Colonic mucosa (tissue), 4 donors: ENCODE results near the gene SYNDIG1L. TPM values are rescaled to one million over a fixed set of nuclear protein-coding genes. Genes with fewer than 3 reads are reported as not detected.

Experiments used
- DNase-seq: peaks from one replicate; pipeline ENCODE4 v3.0.0-alpha.2; 2020
- H3K27ac ChIP-seq: fragments of 200-600 bp; one replicate; pipeline ENCODE4 v1.8.0; 2021
- H3K27me3 ChIP-seq: fragments of 200-600 bp; one replicate; pipeline ENCODE4 v1.8.0; 2021
- H3K36me3 ChIP-seq: fragments of 200-600 bp; one replicate; pipeline ENCODE4 v1.8.0; 2021
- H3K4me1 ChIP-seq: fragments of 200-600 bp; one replicate; pipeline ENCODE4 v1.8.0; 2021; ENCODE audit warnings: mild to moderate bottlenecking
- H3K4me3 ChIP-seq: fragments of 200-600 bp; one replicate; pipeline ENCODE4 v1.8.0; 2021
- H3K9ac ChIP-seq, 2 donors: one replicate each; pipeline ENCODE4 v1.7.0; 2013; ENCODE audit warnings: control low read depth in 2 of 2, low read depth in 2 of 2, low read length in 2 of 2
- H3K9me3 ChIP-seq: fragments of 200-600 bp; one replicate; pipeline ENCODE4 v1.8.0; 2021
- CTCF ChIP-seq: fragments of 200-600 bp; IDR thresholded peaks from one replicate; pipeline ENCODE4 v1.8.0; 2022; ENCODE audit warnings: antibody characterized with exemption, mild to moderate bottlenecking
- intact Hi-C: fragments of 100-400 bp; cut with DNase I; formaldehyde crosslinking; loops from one replicate; pipeline ENCODE4 v1.14.1; 2022
- total RNA-seq, 2 donors: library from RNA; stranded (reverse); fragmentation: NEBNext Ultra II Directional in 1 of 2; extraction: Animal tissue kit (Norgen Biotek cat#: 25700) in 1 of 2; gene quantifications; one replicate each; pipeline ENCODE4 v1.2.1, GENCODE V29; 2021
- donor health status: healthy.
- donor health status: DM: no; HTN: no; CAD: no.
- donor health status: DM: no; HTN: no; CAD: no.

The SYNDIG1L gene
- under 1 TPM in 1 of 2 donors, not detected in 1; 0.24 TPM for total RNA-seq

- H3K4me1 ChIP-seq: no peaks in the 10 kb centered on the region
- no peak within 1 kb of the TSS for H3K4me3 ChIP-seq
- no peak within 1 kb of the TSS for H3K9ac ChIP-seq
- no peak for TF ChIP-seq CTCF
- no peak within 1 kb of the TSS for H3K27ac ChIP-seq
- H3K36me3 ChIP-seq: no peaks in the 10 kb centered on the region
- intact Hi-C loops: no loop called here
- H3K27me3 ChIP-seq: peaks cover 3% of the 10 kb centered on the region
- DNase-seq: no peak
- H3K9me3 ChIP-seq: no peaks in the 10 kb centered on the region
Measured at GRCh38 chr14:74426202-74426582, at the start of gene SYNDIG1L. Gene SYNDIG1L (minus strand): TSS chr14:74426210. CDS start chr14:74409744, 16,466 bp downstream.

- no peak for TF ChIP-seq CTCF
- Histone ChIP-seq H3K27ac (no peak overlapping the region), H3K9me3 (no peaks in the 10 kb centered on the region), H3K36me3 (no peaks in the 10 kb centered on the region), H3K4me1 (no peaks in the 10 kb centered on the region), H3K4me3 (no peak overlapping the region), H3K9ac (no peak overlapping the region), H3K27me3 (no peaks in the 10 kb centered on the region)
- DNase-seq: no peak
- intact Hi-C loops: no loop called here
Measured at GRCh38 chr14:74475678-74476077, 49.7 kb upstream of the SYNDIG1L start.

DNA sequence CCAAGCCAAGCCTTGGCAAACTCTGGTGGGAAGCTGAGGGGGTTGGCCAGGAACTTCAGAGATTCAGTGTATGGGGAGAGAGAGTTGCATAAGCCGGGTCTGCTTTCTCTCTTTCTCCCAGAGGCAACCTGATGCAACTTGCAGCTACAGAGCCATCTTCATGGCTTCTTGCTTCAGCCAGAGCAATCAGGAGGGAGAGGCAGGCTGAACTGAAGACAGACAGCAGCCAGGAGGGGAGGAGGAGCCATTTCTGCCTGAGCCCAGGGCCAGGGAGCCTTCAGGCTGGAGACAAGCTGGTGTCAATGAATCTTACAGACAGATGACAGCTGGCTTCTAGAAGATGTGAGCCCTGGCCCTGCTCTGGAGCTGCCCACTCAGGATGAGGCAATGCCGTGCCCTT lies 48.4 kb upstream of the SYNDIG1L start:
- Histone ChIP-seq H3K9me3 (no peaks in the 10 kb centered on the region), H3K27ac (no peak overlapping the region), H3K4me3 (no peak overlapping the region), H3K36me3 (no peaks in the 10 kb centered on the region), H3K9ac (no peak overlapping the region), H3K27me3 (no peaks in the 10 kb centered on the region), H3K4me1 (no peaks in the 10 kb centered on the region)
- intact Hi-C loops: no loop called here
- no peak for DNase-seq
- no peak for TF ChIP-seq CTCF

- intact Hi-C loops: no loop called here
- H3K9me3 ChIP-seq: no peaks in the 10 kb centered on the region
- DNase-seq: no peak
Measured at GRCh38 chr14:74472601-74473000, 46.6 kb upstream of the SYNDIG1L start.

GRCh38 chr14:74469548-74470518 lies 43.8 kb upstream of the SYNDIG1L start:
- H3K27me3 ChIP-seq: no peaks in the 10 kb centered on the region
- H3K4me3 ChIP-seq: no peak overlapping the region
- no peak for TF ChIP-seq CTCF
- DNase-seq: no peak
- H3K36me3 ChIP-seq: no peaks in the 10 kb centered on the region
- no peaks in the 10 kb centered on the region for H3K4me1 ChIP-seq
- no peak overlapping the region for H3K9ac ChIP-seq
- H3K27ac ChIP-seq: no peak overlapping the region
- H3K9me3 ChIP-seq: no peaks in the 10 kb centered on the region
- intact Hi-C loops: no loop called here

More at GRCh38 chr14:74472601-74473000, 46.6 kb upstream of the SYNDIG1L start:
- Histone ChIP-seq H3K9ac (no peak overlapping the region), H3K27ac (no peak overlapping the region), H3K27me3 (no peaks in the 10 kb centered on the region), H3K4me3 (no peak overlapping the region), H3K4me1 (no peaks in the 10 kb centered on the region), H3K36me3 (no peaks in the 10 kb centered on the region)
- no peak for TF ChIP-seq CTCF
